Activated CD4-positive, alpha-beta memory T cell treated with anti-CD3 and anti-CD28 coated beads, Interleukin-2, amount 10 ng/mL, durations not matched to agents 7 days and 5 days (primary cell): ENCODE measurements around the gene RIN3. TPM values are rescaled to one million over a fixed set of nuclear protein-coding genes. Genes with fewer than 3 reads are reported as not detected.

Experiments
- CTCF ChIA-PET: fragments of 350-600 bp; sonication (Branson Sonifier 250); formaldehyde crosslinking; loops from one replicate; lab custom pipeline; 2021; ENCODE audit warnings: antibody characterized with exemption, inconsistent platforms; lab: Charles Lee
- POLR2A ChIA-PET: fragments of 350-600 bp; sonication (Branson Sonifier 250); formaldehyde crosslinking; loops from one replicate; lab custom pipeline; 2021; ENCODE audit warnings: antibody characterized with exemption; lab: Charles Lee
- DNase-seq: peaks from one replicate; pipeline ENCODE4 v3.0.0-alpha.2; 2020
- H3K27ac Mint-ChIP-seq: one replicate; pipeline ENCODE4 v1.8.0; 2021; ENCODE audit warnings: mild to moderate bottlenecking, mixed read lengths
- H3K27me3 Mint-ChIP-seq: one replicate; pipeline ENCODE4 v1.8.0; 2021; ENCODE audit warnings: mixed read lengths
- H3K36me3 Mint-ChIP-seq: one replicate; pipeline ENCODE4 v1.8.0; 2021; ENCODE audit warnings: low read depth, mixed read lengths
- H3K4me1 Mint-ChIP-seq: one replicate; pipeline ENCODE4 v1.8.0; 2021; ENCODE audit warnings: mixed read lengths
- H3K4me3 Mint-ChIP-seq: one replicate; pipeline ENCODE4 v1.8.0; 2021; ENCODE audit warnings: mild to moderate bottlenecking, mixed read lengths
- H3K9me3 Mint-ChIP-seq: one replicate; pipeline ENCODE4 v1.8.0; 2021; ENCODE audit warnings: mixed read lengths
- total RNA-seq, 2 experiments: library from RNA; stranded (reverse); gene quantifications; one replicate each; pipeline ENCODE4 v1.2.3, GENCODE V29; 2021

The RIN3 gene
- total RNA-seq, 2 experiments from 2014 or later = 29.3 to 31.5 TPM

GRCh38 chr14:92572050-92572449 is 58.5 kb downstream of the RIN3 start:
- Mint-ChIP-seq H3K27ac (no peak overlapping the region), H3K27me3 (peaks cover 21% of the 10 kb centered on the region), H3K9me3 (peaks cover 9% of the 10 kb centered on the region), H3K4me1 (peaks cover 20% of the 10 kb centered on the region), H3K36me3 (peaks cover 9% of the 10 kb centered on the region), H3K4me3 (no peak overlapping the region)
- ChIA-PET POLR2A (interaction anchor here (1.8 kb wide), 1 partner anchor 14 kb away, joined by 4 read pairs; no protein-coding TSS in a partner anchor), CTCF (no interaction called here)
- no peak for DNase-seq

GRCh38 chr14:92573761-92574498 is 60.3 kb downstream of the RIN3 start:
- peaks cover 35% of the 10 kb centered on the region for H3K4me1 Mint-ChIP-seq
- H3K36me3 Mint-ChIP-seq = no peaks in the 10 kb centered on the region
- ChIA-PET POLR2A (interaction anchor here (1.8 kb wide), 1 partner anchor 12 kb away, joined by 4 read pairs; no protein-coding TSS in a partner anchor), CTCF (no interaction called here)
- no peak overlapping the region for H3K27ac Mint-ChIP-seq
- no peak overlapping the region for H3K4me3 Mint-ChIP-seq
- H3K9me3 Mint-ChIP-seq = no peaks in the 10 kb centered on the region
- H3K27me3 Mint-ChIP-seq = peaks cover 20% of the 10 kb centered on the region
- DNase-seq = no peak

GRCh38 chr14:92575061-92575747 is 61.6 kb downstream of the RIN3 start:
- POLR2A ChIA-PET = interaction anchor here (3.0 kb wide), 1 partner anchor 11 kb away, joined by 25 read pairs; no protein-coding TSS in a partner anchor
- Mint-ChIP-seq H3K4me1 (peaks cover 37% of the 10 kb centered on the region), H3K27me3 (peaks cover 27% of the 10 kb centered on the region), H3K9me3 (no peaks in the 10 kb centered on the region), H3K36me3 (peaks cover 9% of the 10 kb centered on the region), H3K4me3 (no peak overlapping the region), H3K27ac (no peak overlapping the region)
- CTCF ChIA-PET = interaction anchor here (3.0 kb wide), 1 partner anchor 11 kb away, joined by 17 read pairs; no protein-coding TSS in a partner anchor
- DNase-seq = no peak

GRCh38 chr14:92575748-92576303 is 62.2 kb downstream of the RIN3 start:
- ChIA-PET CTCF (interaction anchor here (1.0 to 3.0 kb wide), 2 partner anchors 10 to 25 kb away, joined by 3 to 17 read pairs; no protein-coding TSS in a partner anchor), POLR2A (interaction anchor here (1.8 to 3.0 kb wide), 5 partner anchors 9 to 28 kb away, joined by 5 to 25 read pairs (median 9); no protein-coding TSS in a partner anchor)
- Mint-ChIP-seq H3K27me3 (peaks cover 29% of the 10 kb centered on the region), H3K4me1 (peaks cover 37% of the 10 kb centered on the region), H3K36me3 (peaks cover 10% of the 10 kb centered on the region), H3K9me3 (no peaks in the 10 kb centered on the region), H3K27ac (no peak overlapping the region), H3K4me3 (no peak overlapping the region)
- DNase-seq = no peak

GRCh38 chr14:92577321-92577742 is 63.8 kb downstream of the RIN3 start:
- H3K27ac Mint-ChIP-seq = peak overlapping the region; percentile 71
- ChIA-PET CTCF (interaction anchor here (0.6 to 3.0 kb wide), 10 partner anchors 9 to 104 kb away, joined by 3 to 17 read pairs (median 4); no protein-coding TSS in a partner anchor), POLR2A (interaction anchor here (0.7 to 3.0 kb wide), 7 partner anchors 9 to 74 kb away, joined by 3 to 25 read pairs (median 7); no protein-coding TSS in a partner anchor)
- peaks cover 43% of the 10 kb centered on the region for H3K4me1 Mint-ChIP-seq
- H3K36me3 Mint-ChIP-seq = peaks cover 10% of the 10 kb centered on the region
- peaks cover 26% of the 10 kb centered on the region for H3K27me3 Mint-ChIP-seq
- H3K4me3 Mint-ChIP-seq = peak overlapping the region; percentile 33
- peak; percentile 53 for DNase-seq
- no peaks in the 10 kb centered on the region for H3K9me3 Mint-ChIP-seq

GRCh38 chr14:92578511-92578910 is 64.9 kb downstream of the RIN3 start:
- ChIA-PET POLR2A (interaction anchor here (3.0 kb wide), 1 partner anchor 8 kb away, joined by 25 read pairs; no protein-coding TSS in a partner anchor), CTCF (interaction anchor here (1.6 to 3.0 kb wide), 3 partner anchors 7 to 103 kb away, joined by 3 to 17 read pairs (median 7); no protein-coding TSS in a partner anchor)
- no peak overlapping the region for H3K4me3 Mint-ChIP-seq
- H3K9me3 Mint-ChIP-seq = peaks cover 2% of the 10 kb centered on the region
- H3K27ac Mint-ChIP-seq = no peak overlapping the region
- H3K36me3 Mint-ChIP-seq = peaks cover 18% of the 10 kb centered on the region
- DNase-seq = no peak
- peaks cover 53% of the 10 kb centered on the region for H3K4me1 Mint-ChIP-seq
- H3K27me3 Mint-ChIP-seq = peaks cover 26% of the 10 kb centered on the region

GRCh38 chr14:92579244-92579936 is 65.8 kb downstream of the RIN3 start:
- no peak overlapping the region for H3K4me3 Mint-ChIP-seq
- H3K27me3 Mint-ChIP-seq = peaks cover 21% of the 10 kb centered on the region
- H3K36me3 Mint-ChIP-seq = peaks cover 26% of the 10 kb centered on the region
- no peak overlapping the region for H3K27ac Mint-ChIP-seq
- peaks cover 2% of the 10 kb centered on the region for H3K9me3 Mint-ChIP-seq
- POLR2A ChIA-PET = no interaction called here
- H3K4me1 Mint-ChIP-seq = peaks cover 62% of the 10 kb centered on the region
- CTCF ChIA-PET = no interaction called here
- no peak for DNase-seq

GRCh38 chr14:92581206-92581605 is 67.6 kb downstream of the RIN3 start:
- DNase-seq = no peak
- H3K4me1 Mint-ChIP-seq = peaks cover 76% of the 10 kb centered on the region
- H3K4me3 Mint-ChIP-seq = no peak overlapping the region
- H3K36me3 Mint-ChIP-seq = peaks cover 26% of the 10 kb centered on the region
- ChIA-PET CTCF (no interaction called here), POLR2A (no interaction called here)
- no peak overlapping the region for H3K27ac Mint-ChIP-seq
- peaks cover 17% of the 10 kb centered on the region for H3K27me3 Mint-ChIP-seq
- H3K9me3 Mint-ChIP-seq = peaks cover 2% of the 10 kb centered on the region

GRCh38 chr14:92581966-92582566 is 68.5 kb downstream of the RIN3 start:
- peaks cover 30% of the 10 kb centered on the region for H3K36me3 Mint-ChIP-seq
- H3K9me3 Mint-ChIP-seq = peaks cover 2% of the 10 kb centered on the region
- H3K27ac Mint-ChIP-seq = peak overlapping the region; percentile 61
- ChIA-PET CTCF (no interaction called here), POLR2A (no interaction called here)
- DNase-seq = no peak
- no peak overlapping the region for H3K4me3 Mint-ChIP-seq
- H3K4me1 Mint-ChIP-seq = peaks cover 77% of the 10 kb centered on the region
- peaks cover 12% of the 10 kb centered on the region for H3K27me3 Mint-ChIP-seq

GRCh38 chr14:92582706-92583452 is 69.3 kb downstream of the RIN3 start:
- Mint-ChIP-seq H3K27me3 (peaks cover 11% of the 10 kb centered on the region), H3K36me3 (peaks cover 33% of the 10 kb centered on the region), H3K27ac (peak overlapping the region; percentile 61), H3K9me3 (peaks cover 2% of the 10 kb centered on the region), H3K4me3 (no peak overlapping the region), H3K4me1 (peaks cover 77% of the 10 kb centered on the region)
- peak; percentile 41 for DNase-seq
- ChIA-PET POLR2A (no interaction called here), CTCF (no interaction called here)

- peaks cover 35% of the 10 kb centered on the region for H3K36me3 Mint-ChIP-seq
- H3K4me3 Mint-ChIP-seq = no peak overlapping the region
Observed at GRCh38 chr14:92584220-92584619, 70.6 kb downstream of the RIN3 start.

More at GRCh38 chr14:92584220-92584619, 70.6 kb downstream of the RIN3 start:
- peaks cover 15% of the 10 kb centered on the region for H3K27me3 Mint-ChIP-seq
- DNase-seq = no peak
- POLR2A ChIA-PET = interaction anchor here (1.4 to 4.1 kb wide), 2 partner anchors 7 to 36 kb away, joined by 3 to 25 read pairs; no protein-coding TSS in a partner anchor
- no peak overlapping the region for H3K27ac Mint-ChIP-seq
- H3K9me3 Mint-ChIP-seq = peaks cover 2% of the 10 kb centered on the region
- CTCF ChIA-PET = interaction anchor here (1.5 to 3.0 kb wide), 2 partner anchors 19 to 21 kb away, joined by 3 to 9 read pairs; no protein-coding TSS in a partner anchor
- H3K4me1 Mint-ChIP-seq = peaks cover 77% of the 10 kb centered on the region
